Measurements from ENCODE around the gene ACTN3. TPM values are rescaled to one million over a fixed set of nuclear protein-coding genes. Genes with fewer than 3 reads are reported as not detected.

The ACTN3 gene
- total and polyA plus RNA-seq, 2 of the 4 experiments (the other 2 are of a cell fraction): under 0.01 to 0.05 TPM

DNA sequence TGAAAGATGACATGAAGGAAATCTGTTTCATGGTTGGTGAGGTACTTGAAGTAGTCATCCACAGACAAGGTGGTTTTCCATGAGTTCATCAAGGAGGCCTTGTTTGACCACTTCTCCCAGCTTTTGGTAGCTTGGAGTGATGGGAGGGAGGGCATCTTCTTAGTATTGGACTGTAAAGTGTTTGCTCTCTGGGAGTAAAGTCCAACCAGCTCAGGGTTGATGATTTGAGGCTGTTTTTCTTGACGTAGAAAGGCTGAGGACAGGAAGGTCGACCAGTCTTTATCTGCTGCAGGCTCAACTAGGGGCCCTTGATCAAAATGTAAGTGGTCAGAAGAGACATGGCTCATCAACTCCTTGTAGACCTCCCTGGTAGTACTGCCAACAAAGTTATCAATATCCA lies 44.5 kb downstream of the ACTN3 start:
- no peak for ATAC-seq (ENCODE audit: low read depth)
- dilution Hi-C loops (cut with HindIII; ENCODE audit: low sequenced_read_pairs, unreplicated experiment) (no loop called here), in situ Hi-C loops (cut with MboI; ENCODE audit: low sequenced_read_pairs) (no loop called here)

More for the DNA sequence above, 44.5 kb downstream of the ACTN3 start:
- H4K5ac ChIP-seq (ENCODE audit: low read depth, low read length): no peak overlapping the region
- no peak overlapping the region for H3K27ac ChIP-seq (ENCODE audit: insufficient read depth, low read length)
- intact Hi-C loops (cut with micrococcal nuclease): no loop called here
- H2BK15ac ChIP-seq (ENCODE audit: low read depth, low read length): no peak overlapping the region
- no peak overlapping the region for H3K23ac ChIP-seq (ENCODE audit: low read depth, low read length)
- no peak overlapping the region for H3K9ac ChIP-seq (ENCODE audit: low read depth, low read length)
- H4K20me1 ChIP-seq (ENCODE audit: insufficient read depth, low read length): no peaks in the 10 kb centered on the region
- no peak overlapping the region for H2BK120ac ChIP-seq (ENCODE audit: low read depth, low read length)
- no peak overlapping the region for H2BK5ac ChIP-seq (ENCODE audit: low read depth, low read length, poor library complexity, severe bottlenecking)
- no peaks in the 10 kb centered on the region for H3K9me3 ChIP-seq (ENCODE audit: control insufficient read depth, insufficient read depth, low read length)
- H3K14ac ChIP-seq (replicated peaks; ENCODE audit: low read depth, low read length): no peak overlapping the region
- H3K4ac ChIP-seq (ENCODE audit: low read depth, low read length): no peak overlapping the region
- peaks cover 18 to 29% of the 10 kb centered on the region in 2 experiments for H3K79me1 ChIP-seq (ENCODE audit: low read depth in 1 of 2, low read length in 2 of 2)
- no peak overlapping the region for H3K18ac ChIP-seq (ENCODE audit: low read depth, low read length)
- peaks cover 19% of the 10 kb centered on the region for H3K9me1 ChIP-seq (ENCODE audit: insufficient read depth, low read length)
- no peak overlapping the region for H2AK5ac ChIP-seq (ENCODE audit: low read depth, low read length)
- TF ChIP-seq, protein P1, sequence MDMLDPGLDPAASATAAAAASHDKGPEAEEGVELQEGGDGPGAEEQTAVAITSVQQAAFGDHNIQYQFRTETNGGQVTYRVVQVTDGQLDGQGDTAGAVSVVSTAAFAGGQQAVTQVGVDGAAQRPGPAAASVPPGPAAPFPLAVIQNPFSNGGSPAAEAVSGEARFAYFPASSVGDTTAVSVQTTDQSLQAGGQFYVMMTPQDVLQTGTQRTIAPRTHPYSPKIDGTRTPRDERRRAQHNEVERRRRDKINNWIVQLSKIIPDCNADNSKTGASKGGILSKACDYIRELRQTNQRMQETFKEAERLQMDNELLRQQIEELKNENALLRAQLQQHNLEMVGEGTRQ (IDR thresholded peaks at IDR 0.05; ENCODE audit: low read depth, low read length): no peak
- TF ChIP-seq BHLHE40 (IDR thresholded peaks at IDR 0.05; ENCODE audit: low read depth, low read length) (no peak), NFE2L2 (IDR thresholded peaks at IDR 0.05; ENCODE audit: low read depth, low read length) (no peak), FOS (IDR thresholded peaks at IDR 0.05; ENCODE audit: low read depth, low read length) (no peak)
- POLR2A ChIA-PET (ENCODE audit: unreplicated experiment): no interaction called here
- CTCF ChIA-PET: no interaction called here
- no peak overlapping the region for H3K4me2 ChIP-seq (ENCODE audit: low read depth, low read length)
- no peak overlapping the region for H4K8ac ChIP-seq (ENCODE audit: low read depth in 2 of 2, low read length in 2 of 2)
- H2AFZ ChIP-seq (replicated peaks; ENCODE audit: low read length, poor library complexity): no peak overlapping the region
- WGBS, 2 experiments (ENCODE audit: extremely low coverage in 2 of 2, insufficient read length in 1 of 2): no CpG with 5 or more reads among the region's 2 CpGs
- H3K4me3 ChIP-seq (ENCODE audit: insufficient read depth, low read depth, low read length): no peak overlapping the region
- BruUV-seq (replicated peaks): no TSS peak
- no peak overlapping the region for H2AK9ac ChIP-seq (replicated peaks; ENCODE audit: low read depth, low read length, poor library complexity)
- no peak overlapping the region for H4K91ac ChIP-seq (ENCODE audit: insufficient read depth, low read depth, low read length)
- H2BK20ac ChIP-seq (ENCODE audit: low read depth, low read length): no peak overlapping the region
- peaks cover 2% of the 10 kb centered on the region; the same call in 1 of the 2 replicates for H3K27me3 ChIP-seq (ENCODE audit: control insufficient read depth, insufficient read depth, low read length)
- no peaks in the 10 kb centered on the region for H3K36me3 ChIP-seq (ENCODE audit: control insufficient read depth, insufficient read depth, low read length)
- no peak for DNase-seq
- no peak overlapping the region for H3K56ac ChIP-seq (ENCODE audit: extremely low read depth, insufficient read depth, low read length)
- peaks cover 11% of the 10 kb centered on the region for H3K4me1 ChIP-seq (ENCODE audit: control insufficient read depth, insufficient read depth, low read length)

All from IMR-90 (cell line).